DND-41 (cell line): ENCODE measurements around the gene B3GALT6.

Experiments
- ATAC-seq: fragments of 200-7000 bp; cut with Tn5 transposase; 3 replicates; pipeline ENCODE4 v1.9.1; 2021; ENCODE audit warnings: low read depth; ENCODE audit not compliant: insufficient read depth
- DNase-seq: peaks from one replicate; pipeline ENCODE4 v3.0.0-alpha.2; 2020
- H2AFZ ChIP-seq: 2 replicates; pipeline ENCODE4 v1.6.0; 2012; ENCODE audit warnings: low read depth, low read length
- H3K27ac ChIP-seq: 2 replicates; pipeline ENCODE4 v1.5.1; 2012; ENCODE audit warnings: low read length, inconsistent platforms
- H3K27me3 ChIP-seq: fragments of 200-600 bp; sonication (generic); 2 replicates; pipeline ENCODE4 v1.6.0; 2012; ENCODE audit warnings: low read length, mild to moderate bottlenecking, inconsistent platforms; ENCODE audit not compliant: insufficient read depth, poor library complexity
- H3K36me3 ChIP-seq: 2 replicates; pipeline ENCODE4 v1.5.1; 2012; ENCODE audit warnings: low read length, inconsistent platforms; ENCODE audit not compliant: insufficient read depth
- H3K4me1 ChIP-seq: 2 replicates; pipeline ENCODE4 v1.5.1; 2012; ENCODE audit warnings: mild to moderate bottlenecking, low read length; ENCODE audit not compliant: insufficient read depth
- H3K4me2 ChIP-seq: 2 replicates; pipeline ENCODE4 v1.6.0; 2012; ENCODE audit warnings: mild to moderate bottlenecking, moderate library complexity, low read length, inconsistent platforms; ENCODE audit not compliant: insufficient read depth
- H3K4me3 ChIP-seq, 2 experiments: fragments of 200-600 bp in 1 of 2; shearing (Covaris generic) in 1 of 2; 2 replicates each; pipeline ENCODE4 v1.5.1; 2012 to 2016; ENCODE audit warnings: inconsistent platforms in 2 of 2, low read length in 2 of 2, mild to moderate bottlenecking in 2 of 2, low read depth in 1 of 2, moderate library complexity in 1 of 2
- H3K79me2 ChIP-seq: 2 replicates; pipeline ENCODE4 v1.6.0; 2012; ENCODE audit warnings: low read length, inconsistent platforms; ENCODE audit not compliant: insufficient read depth
- H3K9ac ChIP-seq: 2 replicates; pipeline ENCODE4 v1.6.0; 2012; ENCODE audit warnings: low read depth, mild to moderate bottlenecking, inconsistent platforms, low read length, moderate library complexity
- H3K9me3 ChIP-seq: 2 replicates; pipeline ENCODE4 v1.5.1; 2012; ENCODE audit warnings: low read length, moderate library complexity, mild to moderate bottlenecking, inconsistent platforms; ENCODE audit not compliant: insufficient read depth, severe bottlenecking
- H4K20me1 ChIP-seq: 2 replicates; pipeline ENCODE4 v1.6.0; 2012; ENCODE audit warnings: low read length; ENCODE audit not compliant: insufficient read depth
- CTCF ChIP-seq: IDR thresholded peaks from 2 replicates; pipeline ENCODE4 v1.5.1; 2012; ENCODE audit warnings: borderline replicate concordance, low read length, moderate library complexity, mild to moderate bottlenecking; ENCODE audit not compliant: poor library complexity, severe bottlenecking; ENCODE audit errors: extremely low read depth
- EZH2 ChIP-seq: IDR thresholded peaks from 3 replicates; pipeline ENCODE4 v1.6.1; 2012; ENCODE audit warnings: borderline replicate concordance, low read depth, mild to moderate bottlenecking, moderate library complexity, low read length, inconsistent platforms; ENCODE audit not compliant: severe bottlenecking

The B3GALT6 gene

GRCh38 chr1:1264026-1264425 is 32.0 kb downstream of the B3GALT6 start:
- Histone ChIP-seq H3K4me3 (no peak overlapping the region), H3K4me2 (no peak overlapping the region), H3K9me3 (no peaks in the 10 kb centered on the region), H3K27me3 (no peaks in the 10 kb centered on the region), H3K36me3 (peaks cover 88% of the 10 kb centered on the region), H3K27ac (no peak overlapping the region), H3K4me1 (no peaks in the 10 kb centered on the region), H3K9ac (no peak overlapping the region), H3K79me2 (peaks cover 70% of the 10 kb centered on the region), H4K20me1 (peaks cover 64% of the 10 kb centered on the region), H2AFZ (no peak overlapping the region)
- DNase-seq (no peak), ATAC-seq (no peak)
- TF ChIP-seq CTCF: no peak
- TF ChIP-seq EZH2: no peak

- DNase-seq (no peak), ATAC-seq (0 out of 3 replicates have a peak, but pooled peaks have one; percentile 41)
- Histone ChIP-seq H4K20me1 (peaks cover 65% of the 10 kb centered on the region), H3K27ac (no peak overlapping the region), H2AFZ (no peak overlapping the region), H3K27me3 (no peaks in the 10 kb centered on the region), H3K36me3 (peaks cover 82% of the 10 kb centered on the region), H3K4me3 (no peak overlapping the region), H3K4me1 (no peaks in the 10 kb centered on the region), H3K9me3 (no peaks in the 10 kb centered on the region), H3K4me2 (no peak overlapping the region), H3K79me2 (peaks cover 71% of the 10 kb centered on the region), H3K9ac (no peak overlapping the region)
- no peak for TF ChIP-seq EZH2
- TF ChIP-seq CTCF: peak; percentile 50
These were observed 32.8 kb downstream of the B3GALT6 start for GRCh38 chr1:1264868-1265272.

GRCh38 chr1:1267488-1268283 is 35.6 kb downstream of the B3GALT6 start:
- DNase-seq: no peak
- peaks cover 82% of the 10 kb centered on the region for H3K79me2 ChIP-seq
- H3K4me1 ChIP-seq: peaks cover 26% of the 10 kb centered on the region
- no peak overlapping the region for H3K9ac ChIP-seq
- H3K4me2 ChIP-seq: no peak overlapping the region
- no peak overlapping the region for H3K27ac ChIP-seq
- peak; percentile 4 for TF ChIP-seq CTCF
- TF ChIP-seq EZH2: no peak
- H4K20me1 ChIP-seq: peaks cover 71% of the 10 kb centered on the region
- H3K4me3 ChIP-seq: no peak overlapping the region
- H3K27me3 ChIP-seq: no peaks in the 10 kb centered on the region
- H2AFZ ChIP-seq: no peak overlapping the region
- no peak for ATAC-seq
- H3K9me3 ChIP-seq: no peaks in the 10 kb centered on the region
- peaks cover 80% of the 10 kb centered on the region for H3K36me3 ChIP-seq
